Uterus (tissue), 4 donors: Measurements from ENCODE around the gene NADSYN1. TPM values are rescaled to one million over a fixed set of nuclear protein-coding genes. Genes with fewer than 3 reads are reported as not detected.

ENCODE experiments used
- DNase-seq, 2 donors: peaks; one replicate each; pipeline ENCODE4 v3.0.0-alpha.2; 2019 to 2020
- H3K27ac ChIP-seq, 2 donors: fragments of 200-600 bp; sonication (generic); 1 replicate in 1 of 2; 2 replicates in 1 of 2; pipeline ENCODE4 v1.5.1; 2016 to 2018
- H3K27me3 ChIP-seq, 2 donors: fragments of 200-600 bp; sonication (generic); one replicate each; pipeline ENCODE4 v1.5.1; 2018 to 2019; ENCODE audit warnings: control low read depth in 1 of 2
- H3K36me3 ChIP-seq, 2 donors: fragments of 200-600 bp; sonication (generic); one replicate each; pipeline ENCODE4 v1.5.1; 2019; ENCODE audit warnings: control low read depth in 1 of 2
- H3K4me1 ChIP-seq, 2 donors: fragments of 200-600 bp; sonication (generic); one replicate each; pipeline ENCODE4 v1.5.1; 2018 to 2019; ENCODE audit warnings: control low read depth in 1 of 2
- H3K4me3 ChIP-seq, 2 donors: fragments of 200-600 bp; sonication (generic); 1 replicate in 1 of 2; 2 replicates in 1 of 2; pipeline ENCODE4 v1.5.1; 2018 to 2019; ENCODE audit warnings: mild to moderate bottlenecking in 1 of 2
- H3K9me3 ChIP-seq, 2 donors: fragments of 200-600 bp; sonication (generic); one replicate each; pipeline ENCODE4 v1.5.1; 2019; ENCODE audit warnings: control low read depth in 1 of 2
- CTCF ChIP-seq, 4 experiments: fragments of 200-600 bp in 2 of 4; fragments of 450-650 bp in 2 of 4; sonication (generic) in 2 of 4; IDR thresholded peaks; one replicate each; pipeline ENCODE4 v1.5.1; 2016 to 2019; ENCODE audit warnings: antibody characterized with exemption in 4 of 4, mild to moderate bottlenecking in 2 of 4, moderate library complexity in 1 of 4
- POLR2A ChIP-seq, 2 donors: fragments of 450-650 bp; IDR thresholded peaks; one replicate each; pipeline ENCODE4 v1.6.1; 2016; ENCODE audit warnings: antibody characterized with exemption in 2 of 2, mild to moderate bottlenecking in 1 of 2, moderate library complexity in 1 of 2
- intact Hi-C: fragments of 100-400 bp; cut with DNase I; formaldehyde crosslinking; loops from one replicate; pipeline ENCODE4 v1.15.1; 2023; ENCODE audit warnings: low total_unique reads
- total RNA-seq, 4 donors: library from RNA; depleted of rRNA in 3 of 4; stranded (reverse); fragments of >200 nt in 3 of 4; gene quantifications; one replicate each; pipeline versions ENCODE4 v1.1.0 to v1.2.4, GENCODE V29; 2014 to 2023
- donor health status: DM: yes; HTN: yes; CAD: no.

Gene NADSYN1
- total RNA-seq, 4 donors from 2014 or later: 20.0 to 73.0 (median 32.8) TPM

- DNase-seq: no peak
- H3K36me3 ChIP-seq: no peaks in the 10 kb centered on the region
- TF ChIP-seq POLR2A (IDR thresholded peaks at IDR 0.05) (no peak), CTCF (IDR thresholded peaks at IDR 0.05) (no peak)
- no peak overlapping the region for H3K27ac ChIP-seq
- no peaks in the 10 kb centered on the region for H3K27me3 ChIP-seq
- no peaks in the 10 kb centered on the region for H3K9me3 ChIP-seq
- intact Hi-C loops: no loop called here
- no peaks in the 10 kb centered on the region for H3K4me1 ChIP-seq
- H3K4me3 ChIP-seq: no peak overlapping the region
These were observed 9.1 kb upstream of the NADSYN1 start for GRCh38 chr11:71443736-71444445.

GRCh38 chr11:71444811-71445210 is 8.2 kb upstream of the NADSYN1 start:
- TF ChIP-seq POLR2A (IDR thresholded peaks at IDR 0.05) (no peak), CTCF (IDR thresholded peaks at IDR 0.05) (no peak)
- Histone ChIP-seq H3K27me3 (no peaks in the 10 kb centered on the region), H3K27ac (no peak overlapping the region), H3K36me3 (no peaks in the 10 kb centered on the region), H3K9me3 (no peaks in the 10 kb centered on the region), H3K4me3 (no peak overlapping the region), H3K4me1 (no peaks in the 10 kb centered on the region)
- no peak for DNase-seq
- intact Hi-C loops: no loop called here

GRCh38 chr11:71446150-71446549 is 6.9 kb upstream of the NADSYN1 start:
- H3K4me3 ChIP-seq: no peak overlapping the region
- intact Hi-C loops: no loop called here
- no peaks in the 10 kb centered on the region for H3K4me1 ChIP-seq
- no peaks in the 10 kb centered on the region for H3K36me3 ChIP-seq
- TF ChIP-seq CTCF (IDR thresholded peaks at IDR 0.05): no peak
- no peak for TF ChIP-seq POLR2A (IDR thresholded peaks at IDR 0.05)
- DNase-seq: no peak
- no peaks in the 10 kb centered on the region for H3K9me3 ChIP-seq
- H3K27me3 ChIP-seq: no peaks in the 10 kb centered on the region
- H3K27ac ChIP-seq: no peak overlapping the region

GRCh38 chr11:71446942-71447688 is 5.9 kb upstream of the NADSYN1 start:
- intact Hi-C loops: no loop called here

More at GRCh38 chr11:71446942-71447688, 5.9 kb upstream of the NADSYN1 start:
- Histone ChIP-seq H3K27me3 (no peaks in the 10 kb centered on the region), H3K27ac (peak overlapping the region in 1 of 2 donors; percentile 85), H3K36me3 (no peaks in the 10 kb centered on the region), H3K4me1 (no peaks in the 10 kb centered on the region), H3K4me3 (peak overlapping the region in 1 of 2 donors; percentile 87), H3K9me3 (no peaks in the 10 kb centered on the region)
- no peak for DNase-seq
- TF ChIP-seq POLR2A (IDR thresholded peaks at IDR 0.05) (no peak), CTCF (IDR thresholded peaks at IDR 0.05) (no peak)
